CMK (cell line): ENCODE results near the gene GNAI3.
A peak's percentile ranks its signal among the peaks of the same experiment; 100 is the strongest.

ENCODE experiments used
- DNase-seq: peaks from one replicate; pipeline ENCODE4 v3.0.0-alpha.2; 2010; ENCODE audit warnings: low read depth

GNAI3 gene

DNA sequence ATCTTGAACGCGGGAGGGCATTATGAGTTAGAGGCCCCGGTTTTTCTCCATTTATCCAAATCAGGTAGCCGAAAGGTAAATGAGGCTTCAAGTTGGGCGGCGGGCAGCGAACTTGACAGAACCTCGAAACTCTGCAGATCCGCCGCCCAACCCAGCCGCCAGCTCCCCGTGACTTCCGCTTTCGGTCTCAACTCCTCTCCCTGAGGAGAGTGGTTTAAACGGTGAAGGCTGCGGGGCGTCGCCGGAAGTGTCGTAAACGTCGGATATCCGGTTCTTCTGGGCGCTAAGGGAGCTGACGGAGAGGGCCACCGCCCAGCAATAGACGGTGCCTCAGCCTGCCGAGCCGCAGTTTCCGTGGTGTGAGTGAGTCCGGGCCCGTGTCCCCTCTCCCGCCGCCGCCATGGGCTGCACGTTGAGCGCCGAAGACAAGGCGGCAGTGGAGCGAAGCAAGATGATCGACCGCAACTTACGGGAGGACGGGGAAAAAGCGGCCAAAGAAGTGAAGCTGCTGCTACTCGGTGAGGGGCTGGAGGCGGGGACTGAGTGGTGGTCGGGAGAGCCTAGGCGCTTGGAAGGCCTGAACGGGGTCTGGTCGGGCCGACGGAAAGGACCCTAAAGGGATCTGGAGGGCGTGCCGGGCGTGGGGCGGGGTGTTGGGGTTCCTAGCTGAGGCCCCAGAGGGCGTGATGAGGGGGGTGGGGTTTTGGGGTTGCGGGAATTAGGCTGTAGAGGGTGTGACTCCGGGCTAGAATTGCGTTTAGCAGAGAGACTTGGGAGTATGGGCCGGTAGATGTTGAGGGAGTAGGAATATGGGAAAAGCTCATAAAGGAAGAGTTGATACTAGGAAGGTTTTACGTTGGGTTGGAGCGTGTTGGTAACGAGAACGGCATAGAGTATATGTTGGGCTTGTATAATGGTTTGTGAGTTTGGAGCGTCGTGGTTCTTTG, at the start of gene GNAI3:
GNAI3 (plus strand) TSS at position 295 of the 947 bp plus-strand sequence; CDS start at position 401, 106 bp downstream.
- DNase-seq: peak; percentile 90

DNA sequence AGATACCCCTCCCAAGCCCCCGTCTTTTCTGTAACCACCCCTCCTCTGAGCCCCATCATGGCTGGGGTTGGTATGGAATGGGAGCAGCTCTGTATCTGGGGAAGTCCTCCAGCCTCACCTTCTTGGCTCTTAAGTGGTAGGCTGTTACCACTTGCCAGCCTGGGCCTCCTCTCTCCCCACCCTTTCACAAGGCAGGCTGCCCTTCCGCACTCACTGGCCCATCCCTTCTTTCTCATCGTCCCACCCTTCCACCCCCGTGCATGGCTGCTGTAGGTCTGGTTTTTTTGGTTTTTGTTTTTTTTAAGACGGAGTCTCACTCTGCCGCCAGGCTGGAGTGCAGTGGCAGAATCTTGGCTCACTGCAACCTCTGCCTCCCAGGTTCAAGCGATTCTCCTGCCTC, 49.3 kb upstream of the GNAI3 start:
- DNase-seq: no peak

GRCh38 chr1:109499661-109500536, 48.5 kb upstream of the GNAI3 start:
- peak; percentile 56 for DNase-seq

GRCh38 chr1:109500941-109501381, 47.5 kb upstream of the GNAI3 start:
- DNase-seq: no peak

DNA sequence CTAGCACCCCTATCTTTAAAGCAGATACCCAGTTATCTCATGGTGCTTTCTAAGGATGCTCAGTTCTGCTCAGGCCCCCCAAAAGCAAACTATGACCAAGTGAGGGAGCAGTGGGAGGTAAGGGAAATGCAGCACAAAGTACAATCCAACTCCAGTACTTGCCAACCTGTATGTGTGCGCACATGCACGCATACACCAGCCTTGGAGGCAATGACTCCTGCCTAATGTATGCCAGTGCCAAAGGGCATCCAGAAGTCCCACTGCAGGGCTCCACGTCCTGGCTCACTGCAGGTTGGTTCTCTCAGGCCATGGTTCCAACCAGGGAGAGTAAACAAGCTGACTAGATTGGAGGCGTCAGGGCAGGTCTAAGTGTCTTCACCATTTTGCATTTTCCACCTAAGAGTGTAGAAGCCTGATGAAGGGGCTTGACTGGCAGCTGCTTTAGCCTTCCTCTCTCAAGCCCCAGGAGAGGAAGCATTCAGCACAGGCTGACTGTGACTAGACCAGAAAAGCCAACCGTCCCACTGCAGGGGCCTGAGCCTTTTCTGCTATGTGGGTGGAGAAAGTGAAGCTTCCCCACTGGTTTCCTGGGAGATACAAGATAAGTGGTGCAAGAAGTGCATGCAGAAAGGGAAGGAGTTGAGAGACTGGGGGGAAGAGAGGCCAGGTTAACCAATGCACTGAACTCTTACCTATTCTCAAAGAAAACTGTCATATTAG, 46.6 kb upstream of the GNAI3 start:
- DNase-seq: no peak

DNA sequence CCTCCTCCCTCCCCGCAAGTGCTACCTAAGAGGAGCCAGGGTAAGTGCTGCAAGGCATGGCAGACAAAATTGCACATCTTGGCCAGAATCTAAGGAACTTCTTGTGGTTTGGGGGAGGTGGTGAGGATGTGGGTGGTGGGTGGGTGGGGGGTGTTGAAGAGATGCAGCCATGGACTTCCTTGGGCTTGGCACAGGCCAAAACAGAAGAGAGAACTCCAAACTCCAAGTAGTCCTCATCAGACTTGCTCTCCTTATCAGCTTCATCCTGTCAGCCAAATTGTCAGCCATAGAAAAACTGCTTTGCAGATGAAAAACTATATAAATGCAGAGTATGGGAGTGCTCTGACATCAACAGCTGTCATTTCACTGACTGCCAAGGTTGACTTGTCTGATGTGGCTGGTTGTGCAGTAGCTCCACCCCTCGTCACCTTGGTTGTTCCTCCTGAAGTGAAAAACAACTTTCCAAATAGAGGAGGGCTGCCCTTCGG, 46.0 kb upstream of the GNAI3 start:
- peak; percentile 47 for DNase-seq

DNA sequence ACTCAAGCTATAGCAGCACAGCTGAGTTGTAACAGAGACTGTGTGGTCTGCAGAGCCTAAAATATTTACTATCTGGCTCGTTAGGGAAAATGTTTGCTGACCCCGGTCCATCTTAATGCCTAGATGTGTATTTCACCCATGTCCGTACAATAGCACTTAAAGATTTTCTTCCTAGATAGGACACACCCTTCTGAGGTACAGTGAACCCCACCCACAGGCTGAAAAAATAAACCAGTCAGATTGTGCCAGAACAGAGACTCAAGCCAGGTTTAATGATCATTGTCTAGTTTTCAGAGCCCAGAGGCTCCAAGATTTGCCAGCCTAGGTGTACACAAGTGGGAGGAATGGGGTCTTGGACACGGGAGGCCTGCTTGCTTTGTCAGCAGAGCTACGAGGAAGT, 44.5 kb upstream of the GNAI3 start:
- no peak for DNase-seq

GRCh38 chr1:109504974-109505373, 43.4 kb upstream of the GNAI3 start:
- DNase-seq: no peak

- no peak for DNase-seq
These were observed 40.2 kb upstream of the GNAI3 start for GRCh38 chr1:109508001-109508872.

GRCh38 chr1:109508873-109509175, 39.6 kb upstream of the GNAI3 start:
- DNase-seq: no peak

DNA sequence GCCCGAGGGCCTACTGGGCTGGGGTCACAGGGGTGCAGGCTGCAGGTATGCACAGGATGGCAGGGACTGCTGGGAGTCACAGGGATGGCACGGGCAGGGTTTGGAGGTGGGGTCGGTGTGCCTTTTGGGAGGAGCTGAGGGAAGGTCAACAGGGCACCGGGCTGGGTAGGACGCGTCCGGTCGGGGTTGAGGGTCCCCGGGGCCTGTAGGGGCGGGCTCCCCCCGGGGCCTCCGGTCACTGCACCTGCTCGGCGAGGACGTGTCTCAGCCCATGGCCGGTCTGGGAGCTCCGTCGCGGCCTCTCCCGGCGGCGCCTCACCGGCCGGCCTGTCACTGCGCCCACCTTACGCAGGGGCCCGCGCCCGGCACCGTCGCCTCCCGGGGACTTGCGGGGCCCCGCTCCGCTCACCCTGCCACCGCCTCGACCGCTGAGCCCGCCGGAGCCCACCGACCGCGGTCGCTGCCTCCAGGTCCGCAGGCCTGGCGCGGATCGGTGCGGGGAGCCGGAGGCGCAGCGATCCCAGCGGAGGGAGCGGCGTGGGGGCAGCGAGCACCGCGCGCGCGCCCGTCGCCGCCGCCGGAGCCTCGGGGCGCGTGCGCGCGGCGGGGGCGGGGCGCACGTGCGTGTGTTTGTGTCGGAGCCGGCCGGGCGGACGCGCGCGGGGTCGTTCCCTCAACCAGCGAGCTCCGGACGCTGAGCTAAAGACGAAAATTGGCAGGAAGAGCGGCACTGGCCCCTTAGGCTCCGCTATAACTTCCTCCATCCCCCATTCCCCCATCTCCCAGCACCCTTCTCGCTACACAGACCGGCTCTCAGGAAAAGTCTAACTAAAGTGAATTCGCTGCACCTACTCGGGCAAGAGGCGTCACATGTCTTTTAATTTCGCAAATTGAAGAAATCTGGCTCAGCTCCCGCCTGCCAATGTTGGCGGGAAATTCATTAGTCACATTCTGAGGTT, 39.0 kb upstream of the GNAI3 start, which contains the start of gene AMIGO1:
AMIGO1 (minus strand) TSS at position 552 of the 959 bp plus-strand sequence. CDS start 815 bp downstream, outside the sequence.
- peak; percentile 45 for DNase-seq

DNA sequence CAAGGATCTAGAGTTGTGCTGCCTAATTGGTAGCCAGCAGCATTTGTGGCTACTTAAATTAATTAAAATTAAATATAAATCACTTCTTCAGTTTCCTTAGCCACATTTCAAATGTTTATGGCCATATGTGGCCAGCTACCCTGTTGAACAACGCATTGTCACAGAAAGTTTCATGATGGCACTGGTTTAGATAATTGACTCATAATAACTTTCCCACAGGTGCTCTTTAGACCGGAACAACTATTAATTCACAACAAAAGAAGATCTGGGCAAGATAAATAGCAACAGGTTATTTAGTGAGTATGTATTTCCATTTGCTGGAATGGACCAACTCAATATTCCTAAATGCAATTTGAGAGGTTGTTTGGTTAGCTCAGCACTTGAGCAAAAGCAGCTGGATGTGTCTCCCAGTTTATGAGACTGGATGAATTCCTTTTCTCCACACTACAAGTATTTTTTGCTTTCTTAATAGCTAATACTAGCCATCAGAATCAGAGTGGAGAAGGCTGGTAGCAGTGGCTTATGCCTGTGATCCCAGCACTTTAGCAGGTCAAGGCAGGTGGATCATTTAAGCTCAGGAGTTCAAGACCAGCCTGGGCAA, 35.2 kb upstream of the GNAI3 start:
- DNase-seq: no peak

GRCh38 chr1:109514846-109515245, 33.6 kb upstream of the GNAI3 start:
- no peak for DNase-seq

DNA sequence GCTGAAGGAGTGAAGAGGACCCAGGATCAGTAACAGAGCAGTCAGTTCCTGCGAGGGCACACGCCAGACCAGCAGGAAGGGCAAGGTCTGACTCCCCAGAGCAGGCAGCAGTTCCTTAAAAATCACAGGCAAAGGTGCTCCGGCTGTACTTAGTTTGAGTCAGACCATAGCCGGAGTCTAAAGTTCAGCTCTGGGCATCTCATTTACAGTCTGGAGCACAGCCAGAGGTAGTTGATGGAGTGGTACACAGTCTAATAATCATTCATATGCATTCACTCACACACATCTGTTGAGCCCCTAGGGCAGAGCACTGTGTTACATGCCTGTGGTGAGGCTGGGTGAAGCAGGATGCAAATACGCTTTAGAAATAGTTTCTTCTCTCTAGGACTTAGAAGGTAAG, 31.5 kb upstream of the GNAI3 start:
- no peak for DNase-seq

DNA sequence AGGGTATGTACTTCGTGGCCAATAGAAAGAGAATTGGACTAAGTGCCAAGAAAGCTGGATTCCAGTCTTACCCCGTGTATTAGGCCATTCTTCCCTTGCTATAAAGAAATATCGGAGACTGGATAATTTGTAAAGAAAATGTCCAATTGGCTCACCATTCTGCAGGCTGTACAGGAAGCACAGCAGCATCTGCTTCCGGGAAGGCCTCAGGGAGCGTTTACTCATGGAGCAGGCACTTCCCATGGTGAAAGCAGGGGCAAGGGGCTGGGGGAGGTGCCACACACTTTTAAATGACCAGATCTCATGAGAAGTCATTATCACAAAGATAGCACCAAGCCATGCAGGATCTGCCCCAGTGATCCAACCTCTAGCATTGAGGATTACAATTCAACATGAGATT, 31.1 kb upstream of the GNAI3 start:
- no peak for DNase-seq

DNA sequence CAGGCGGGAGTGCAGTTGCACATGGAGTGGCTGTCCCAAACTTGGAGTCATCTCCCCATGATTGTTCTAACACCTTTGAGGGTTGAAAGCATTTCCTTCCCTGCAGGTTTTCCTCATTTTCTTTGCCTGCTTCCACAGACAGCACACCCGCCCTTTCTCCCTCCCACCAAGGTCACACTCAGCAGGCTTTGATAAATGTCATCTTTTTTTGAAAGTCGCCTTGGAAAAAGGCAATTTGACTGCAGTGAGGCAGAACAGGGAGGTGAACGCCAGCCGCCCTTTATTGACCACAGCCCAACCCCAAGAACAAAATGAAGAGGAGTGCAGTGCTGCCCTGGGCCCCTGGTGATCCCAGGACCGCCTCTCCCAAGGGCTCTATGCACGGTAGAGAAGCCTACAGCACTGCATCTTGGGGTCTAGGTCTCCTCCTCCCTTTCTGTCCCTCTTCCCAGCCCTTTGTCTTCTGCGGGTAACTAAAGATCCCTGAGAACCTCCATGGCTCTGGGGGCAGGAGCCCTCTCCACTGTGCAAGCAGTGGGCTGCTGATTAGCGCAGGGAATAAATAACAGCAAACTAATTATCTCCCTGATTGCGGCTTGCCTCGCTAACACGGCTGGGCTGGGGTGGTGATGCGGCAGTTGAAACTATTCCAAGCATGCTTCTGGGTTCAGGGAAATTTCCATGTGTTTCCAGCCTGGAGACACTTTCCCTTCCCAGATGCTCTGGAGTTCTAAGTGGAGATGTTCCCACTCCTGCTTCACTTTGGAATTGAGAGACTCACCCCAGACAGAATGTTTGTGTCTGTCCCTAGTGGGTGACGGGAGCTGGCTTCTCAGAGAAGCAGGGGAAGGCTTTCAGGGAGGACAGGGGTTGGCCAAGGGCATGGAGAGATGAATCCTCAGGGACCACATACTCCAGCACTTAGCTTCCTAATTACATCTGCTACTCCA, 27.1 kb upstream of the GNAI3 start:
- DNase-seq: no peak

- no peak for DNase-seq
These were observed 26.4 kb upstream of the GNAI3 start for GRCh38 chr1:109522026-109522425.

DNA sequence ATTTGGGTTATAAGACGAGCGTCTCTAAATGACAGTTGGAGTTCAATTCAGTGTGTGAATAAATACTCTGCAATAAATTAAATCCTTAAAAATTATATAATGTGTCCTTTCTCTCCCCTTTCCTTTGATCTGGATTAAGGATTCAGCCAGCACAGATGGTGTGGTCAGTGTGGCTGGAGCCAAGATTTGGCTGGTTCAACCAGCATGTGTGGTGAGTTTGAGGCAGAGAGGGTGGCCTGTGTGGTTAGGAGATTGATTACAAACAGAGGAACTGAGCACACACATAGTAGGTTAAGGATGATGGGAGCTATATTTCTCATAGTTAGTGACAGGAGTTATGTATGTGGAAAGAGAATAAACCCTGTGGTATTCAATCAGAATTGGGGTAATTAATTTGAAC, 24.7 kb upstream of the GNAI3 start:
- DNase-seq: no peak
